ENCODE measurements around the gene NEK3.

DNA sequence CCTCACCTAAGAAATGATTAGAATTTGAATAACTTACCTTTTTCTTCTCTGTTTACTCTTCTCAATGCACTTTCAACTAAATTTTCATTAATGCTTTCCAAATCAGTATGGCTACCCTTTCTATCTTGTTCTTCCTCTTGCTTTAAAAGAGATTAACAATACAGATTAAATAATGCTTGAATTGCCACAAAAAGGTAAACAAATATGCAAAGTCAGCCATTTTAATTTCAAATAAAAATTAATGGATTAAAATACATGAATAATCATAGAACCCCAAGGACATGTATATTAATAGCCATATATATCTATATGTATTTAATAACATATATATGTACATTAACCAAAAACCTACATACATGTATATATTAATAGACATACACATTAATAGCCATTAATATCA, 22.6 kb downstream of the NEK3 start:
- TF ChIP-seq, protein P1, sequence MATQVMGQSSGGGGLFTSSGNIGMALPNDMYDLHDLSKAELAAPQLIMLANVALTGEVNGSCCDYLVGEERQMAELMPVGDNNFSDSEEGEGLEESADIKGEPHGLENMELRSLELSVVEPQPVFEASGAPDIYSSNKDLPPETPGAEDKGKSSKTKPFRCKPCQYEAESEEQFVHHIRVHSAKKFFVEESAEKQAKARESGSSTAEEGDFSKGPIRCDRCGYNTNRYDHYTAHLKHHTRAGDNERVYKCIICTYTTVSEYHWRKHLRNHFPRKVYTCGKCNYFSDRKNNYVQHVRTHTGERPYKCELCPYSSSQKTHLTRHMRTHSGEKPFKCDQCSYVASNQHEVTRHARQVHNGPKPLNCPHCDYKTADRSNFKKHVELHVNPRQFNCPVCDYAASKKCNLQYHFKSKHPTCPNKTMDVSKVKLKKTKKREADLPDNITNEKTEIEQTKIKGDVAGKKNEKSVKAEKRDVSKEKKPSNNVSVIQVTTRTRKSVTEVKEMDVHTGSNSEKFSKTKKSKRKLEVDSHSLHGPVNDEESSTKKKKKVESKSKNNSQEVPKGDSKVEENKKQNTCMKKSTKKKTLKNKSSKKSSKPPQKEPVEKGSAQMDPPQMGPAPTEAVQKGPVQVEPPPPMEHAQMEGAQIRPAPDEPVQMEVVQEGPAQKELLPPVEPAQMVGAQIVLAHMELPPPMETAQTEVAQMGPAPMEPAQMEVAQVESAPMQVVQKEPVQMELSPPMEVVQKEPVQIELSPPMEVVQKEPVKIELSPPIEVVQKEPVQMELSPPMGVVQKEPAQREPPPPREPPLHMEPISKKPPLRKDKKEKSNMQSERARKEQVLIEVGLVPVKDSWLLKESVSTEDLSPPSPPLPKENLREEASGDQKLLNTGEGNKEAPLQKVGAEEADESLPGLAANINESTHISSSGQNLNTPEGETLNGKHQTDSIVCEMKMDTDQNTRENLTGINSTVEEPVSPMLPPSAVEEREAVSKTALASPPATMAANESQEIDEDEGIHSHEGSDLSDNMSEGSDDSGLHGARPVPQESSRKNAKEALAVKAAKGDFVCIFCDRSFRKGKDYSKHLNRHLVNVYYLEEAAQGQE (IDR thresholded peaks at IDR 0.05; ENCODE audit: insufficient read depth in 1 of 2, low read depth in 2 of 2, low read length in 2 of 2), result no peak
- no peak for TF ChIP-seq POLR2AphosphoS5 (IDR thresholded peaks at IDR 0.05; ENCODE audit: low read depth, low read length)
- no peak for TF ChIP-seq FOXP2 (optimal IDR thresholded peaks at IDR 0.05; ENCODE audit: borderline replicate concordance, extremely low read depth, extremely low read length, insufficient read depth)
- no peak for TF ChIP-seq SIN3A (IDR thresholded peaks at IDR 0.05; ENCODE audit: borderline replicate concordance, insufficient read depth, low read length)
- no peak for TF ChIP-seq TAF1 (IDR thresholded peaks at IDR 0.05; ENCODE audit: borderline replicate concordance, insufficient read depth, low read length)

Measured in PFSK-1 (cell line).